H1 (cell line): ENCODE measurements around the gene KIF25. TPM values are rescaled to one million over a fixed set of nuclear protein-coding genes. Genes with fewer than 3 reads are reported as not detected.

ENCODE experiments used
- CBX5 ChIP-seq: fragments of 300-800, 300-1000 bp; sonication (generic); IDR thresholded peaks from 2 replicates; pipeline ENCODE4 v1.7.1; 2016; ENCODE audit warnings: antibody characterized with exemption, low read length, low read depth
- HDAC6 ChIP-seq: IDR thresholded peaks from one replicate; pipeline ENCODE4 v1.7.1; 2012; ENCODE audit warnings: low read depth, mild to moderate bottlenecking, inconsistent platforms, low read length, moderate library complexity
- SAP30 ChIP-seq: fragments of 300-600 bp; sonication (generic); IDR thresholded peaks from 2 replicates; pipeline ENCODE4 v1.7.1; 2012; ENCODE audit warnings: low read length, moderate library complexity, mild to moderate bottlenecking, inconsistent platforms; ENCODE audit not compliant: insufficient read depth, insufficient replicate concordance
- SP4 ChIP-seq: IDR thresholded peaks from 2 replicates; pipeline ENCODE4 v1.6.1; 2012; ENCODE audit warnings: low read length, inconsistent platforms
- TEAD4 ChIP-seq: IDR thresholded peaks from 2 replicates; pipeline ENCODE4 v1.6.1; 2012; ENCODE audit warnings: low read depth, low read length, inconsistent platforms, mixed read lengths
- polyA plus RNA-seq, 7 experiments: library from polyadenylated mRNA; depleted of rRNA in 3 of 7; stranded (reverse) in 5 of 7; unstranded in 2 of 7; fragments of >200 nt in 5 of 7; fragments of 200-250 nt in 2 of 7; gene quantifications; 1 replicate in 5 of 7; 2 replicates in 1 of 7; 4 replicates in 1 of 7; pipeline versions ENCODE4 v1.2.1 to v1.2.3, GENCODE V29; 2011 to 2013; ENCODE audit warnings: missing spikeins in 2 of 7, mixed read lengths in 2 of 7
- total RNA-seq: library from RNA; stranded (reverse); fragmentation: NEBNext Ultra II Directional; extraction: Animal tissue kit (Norgen Biotek cat#: 25700); gene quantifications from 2 replicates; pipeline ENCODE4 v1.2.1, GENCODE V29; 2021
- TF ChIP-seq, protein P1 (sequence below): IDR thresholded peaks from 2 replicates; pipeline ENCODE4 v1.6.1; 2012; ENCODE audit warnings: inconsistent platforms

Gene KIF25
- total and polyA plus RNA-seq, 2 of the 8 experiments (the other 6 are each of a cell fraction or from before 2014, with no cell fraction given) = 1.5 to 2.0 TPM

DNA sequence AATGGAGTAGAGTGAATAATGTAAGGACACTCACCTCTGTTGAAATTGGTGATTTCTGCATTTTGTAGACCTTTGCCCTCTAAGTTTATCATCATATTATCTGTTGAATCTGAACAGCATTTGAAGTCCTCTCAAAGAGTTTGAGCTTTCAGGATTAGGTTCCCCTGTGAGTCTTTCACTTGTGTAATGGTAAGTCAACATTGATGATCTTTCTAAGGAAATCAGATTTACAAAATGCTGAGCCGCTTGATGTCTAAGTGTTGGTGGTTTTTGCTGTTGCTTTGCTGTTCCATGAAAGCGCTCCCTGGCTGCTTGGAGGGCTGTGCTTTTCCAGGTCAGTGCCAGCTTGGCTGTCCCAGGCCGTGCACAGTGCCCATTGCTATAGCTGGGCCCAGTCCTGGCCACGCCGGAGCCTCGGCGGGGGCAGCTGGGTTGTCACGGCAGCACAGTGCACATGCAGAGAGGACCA, 33.8 kb upstream of the KIF25 start (continued):
- TF ChIP-seq CBX5 (no peak), SAP30 (no peak), TEAD4 (no peak), HDAC6 (no peak), SP4 (no peak)
- TF ChIP-seq, protein P1, sequence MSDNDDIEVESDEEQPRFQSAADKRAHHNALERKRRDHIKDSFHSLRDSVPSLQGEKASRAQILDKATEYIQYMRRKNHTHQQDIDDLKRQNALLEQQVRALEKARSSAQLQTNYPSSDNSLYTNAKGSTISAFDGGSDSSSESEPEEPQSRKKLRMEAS = no peak
